Neural progenitor cell (in vitro differentiated cells): ENCODE results near the gene PLN.

Experiments
- CTCF ChIP-seq: fragments of 200-600 bp; sonication (generic); IDR thresholded peaks from 2 replicates; pipeline ENCODE4 v1.5.1; 2017; ENCODE audit warnings: antibody characterized with exemption, mild to moderate bottlenecking
- EZH2 ChIP-seq: fragments of 200-600 bp; sonication (generic); IDR thresholded peaks from 2 replicates; pipeline ENCODE4 v1.6.1; 2017; ENCODE audit warnings: antibody characterized with exemption, mild to moderate bottlenecking, moderate library complexity

- TF ChIP-seq CTCF, result no peak
- TF ChIP-seq EZH2, result no peak
Measured at GRCh38 chr6:118530942-118531341, 17.2 kb upstream of the PLN start.
